ENCODE results near the gene CNTN4. TPM values are rescaled to one million over a fixed set of nuclear protein-coding genes. Genes with fewer than 3 reads are reported as not detected.

CNTN4 gene
- total and polyA plus RNA-seq, 2 of the 8 experiments (the other 6 are each of a cell fraction or from before 2014, with no cell fraction given): 0.41 to 2.2 TPM

DNA sequence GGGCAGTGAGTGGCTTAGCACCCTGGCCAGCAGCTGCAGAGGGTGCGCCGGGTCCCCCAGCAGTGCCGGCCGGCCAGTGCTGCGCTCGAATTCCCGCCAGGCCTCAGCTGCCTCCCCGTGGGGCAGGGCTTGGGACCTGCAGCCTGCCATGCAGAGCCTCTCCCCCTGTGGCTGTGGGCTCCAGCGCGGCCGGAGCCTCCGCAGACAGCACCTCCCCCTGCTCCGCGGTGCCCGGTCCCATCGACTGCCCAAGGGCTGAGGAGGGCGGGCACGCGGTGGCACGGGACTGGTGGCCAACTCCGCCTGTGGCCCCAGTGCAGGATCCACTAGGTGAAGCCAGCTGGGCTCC lies 386.3 kb downstream of the CNTN4 start (continued):
- TF ChIP-seq CHD2 (IDR thresholded peaks at IDR 0.05; ENCODE audit: low read length): no peak
- TF ChIP-seq MAFK (IDR thresholded peaks at IDR 0.05; ENCODE audit: low read depth, low read length): no peak
